Occipital lobe (tissue), 3 donors: ENCODE results near the gene CYP4F3. TPM values are rescaled to one million over a fixed set of nuclear protein-coding genes. Genes with fewer than 3 reads are reported as not detected.
"Not testable (repeated sequence)": the region's sequence is repeated elsewhere in the genome, so short reads cannot be mapped to it uniquely, and the experiment has no call there.

Experiments
- DNase-seq: peaks from one replicate; lab custom pipeline; 2025; lab: John Stamatoyannopoulos, UW
- small RNA-seq: library from RNA; depleted of rRNA; stranded (forward); fragments of <200 nt; gene quantifications from one replicate; pipeline ENCODE3, GENCODE V24; 2014
- total RNA-seq: library from RNA; depleted of rRNA; stranded (reverse); fragments of >200 nt; gene quantifications from one replicate; pipeline ENCODE4 v1.2.3, GENCODE V29; 2014

CYP4F3 gene
- total RNA-seq, 1 donor from 2014 or later, result 0.16 TPM

- DNase-seq, result no peak
Observed at GRCh38 chr19:15669891-15670290, 29.2 kb downstream of the CYP4F3 start.

DNA sequence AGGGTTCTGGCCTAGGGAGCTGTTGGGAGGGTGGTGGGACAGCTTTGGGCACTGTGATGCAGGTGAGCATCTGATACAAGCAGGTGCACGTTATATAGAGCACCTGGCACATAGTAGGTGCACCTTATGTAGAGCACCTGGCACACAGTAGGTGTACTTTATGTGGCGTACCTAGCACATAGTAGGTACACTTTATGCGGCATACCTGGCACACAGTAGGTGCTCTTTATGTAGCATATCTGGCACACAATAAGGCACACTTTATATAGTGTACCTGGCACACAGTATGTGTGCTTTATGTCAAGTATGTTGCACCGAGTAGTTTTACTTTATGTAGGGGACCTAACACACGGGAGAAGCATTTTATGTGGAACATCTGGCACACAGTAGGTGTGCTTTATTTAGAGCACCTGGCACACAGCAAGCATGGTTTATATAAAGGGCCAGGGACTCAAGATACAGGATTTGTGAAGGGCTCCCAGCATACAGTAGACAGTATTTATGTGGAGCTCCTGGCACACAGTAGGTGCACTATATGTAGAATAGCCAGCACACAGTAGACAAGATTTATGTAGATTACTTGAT, 30.6 kb downstream of the CYP4F3 start:
- no peak for DNase-seq

DNA sequence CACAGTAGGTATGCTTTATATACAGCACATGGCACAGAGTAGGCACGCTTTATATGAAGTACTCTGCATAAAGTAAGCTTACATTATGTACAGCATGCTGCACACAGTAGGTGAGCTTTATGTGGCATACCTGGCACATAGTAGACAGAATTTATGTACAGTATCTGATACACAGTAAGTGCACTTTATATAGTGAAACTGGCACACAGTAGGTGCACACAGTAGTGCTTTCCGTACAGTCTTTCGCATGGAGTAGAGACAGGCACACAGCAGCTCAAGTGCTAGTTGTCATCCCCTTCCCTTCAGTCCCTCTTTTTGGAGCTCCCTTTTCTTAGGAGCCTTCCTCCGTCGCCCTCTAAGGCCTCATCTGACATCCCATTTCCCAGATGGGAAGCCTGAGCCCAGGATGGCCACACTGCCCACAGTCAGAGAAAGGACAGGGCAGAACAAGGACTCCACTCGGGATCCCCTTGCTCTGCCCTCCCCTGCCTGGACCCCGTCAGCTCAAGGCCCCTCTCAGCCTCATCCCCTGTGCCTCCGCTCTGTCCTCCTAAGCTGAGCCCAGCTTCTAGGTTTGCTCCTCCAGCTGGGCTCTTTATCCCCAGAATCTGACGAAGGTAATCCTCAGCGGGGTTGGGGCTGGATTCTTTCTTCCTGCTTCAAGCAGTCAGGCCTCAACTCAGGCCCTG, 31.3 kb downstream of the CYP4F3 start:
- DNase-seq, result no peak

- DNase-seq, result no peak
Observed at GRCh38 chr19:15672580-15673175, 32.0 kb downstream of the CYP4F3 start, which contains the start of gene CYP4F12. Gene CYP4F12, plus strand, starts transcription at chr19:15673087. Its CDS starts 443 bp downstream, at chr19:15673530.

GRCh38 chr19:15673176-15673654, 32.5 kb downstream of the CYP4F3 start:
- DNase-seq, result no peak

GRCh38 chr19:15675560-15675959, 34.9 kb downstream of the CYP4F3 start:
- no peak for DNase-seq

DNA sequence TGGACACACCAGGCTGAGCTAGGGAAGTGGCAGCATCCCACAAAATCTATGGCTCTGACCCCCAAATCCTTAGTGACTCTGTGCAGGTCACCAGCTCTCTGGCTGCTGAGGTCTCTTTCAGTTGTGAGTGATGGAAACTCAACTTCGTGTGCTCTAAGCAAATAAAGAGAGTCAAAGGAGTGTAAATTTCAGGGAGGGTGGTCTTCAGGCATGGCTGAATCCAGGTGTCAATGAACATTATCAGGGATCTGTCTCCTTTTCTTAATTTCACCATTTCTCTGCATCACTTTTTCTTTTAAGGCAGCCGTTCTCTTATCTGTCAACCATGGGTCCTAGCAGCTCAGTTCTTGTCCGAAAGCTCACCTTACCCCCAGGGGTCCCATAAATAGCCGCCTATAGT, 38.4 kb downstream of the CYP4F3 start:
- DNase-seq, result no peak

GRCh38 chr19:15679865-15680264, 39.2 kb downstream of the CYP4F3 start:
- not testable (repeated sequence) for DNase-seq

DNA sequence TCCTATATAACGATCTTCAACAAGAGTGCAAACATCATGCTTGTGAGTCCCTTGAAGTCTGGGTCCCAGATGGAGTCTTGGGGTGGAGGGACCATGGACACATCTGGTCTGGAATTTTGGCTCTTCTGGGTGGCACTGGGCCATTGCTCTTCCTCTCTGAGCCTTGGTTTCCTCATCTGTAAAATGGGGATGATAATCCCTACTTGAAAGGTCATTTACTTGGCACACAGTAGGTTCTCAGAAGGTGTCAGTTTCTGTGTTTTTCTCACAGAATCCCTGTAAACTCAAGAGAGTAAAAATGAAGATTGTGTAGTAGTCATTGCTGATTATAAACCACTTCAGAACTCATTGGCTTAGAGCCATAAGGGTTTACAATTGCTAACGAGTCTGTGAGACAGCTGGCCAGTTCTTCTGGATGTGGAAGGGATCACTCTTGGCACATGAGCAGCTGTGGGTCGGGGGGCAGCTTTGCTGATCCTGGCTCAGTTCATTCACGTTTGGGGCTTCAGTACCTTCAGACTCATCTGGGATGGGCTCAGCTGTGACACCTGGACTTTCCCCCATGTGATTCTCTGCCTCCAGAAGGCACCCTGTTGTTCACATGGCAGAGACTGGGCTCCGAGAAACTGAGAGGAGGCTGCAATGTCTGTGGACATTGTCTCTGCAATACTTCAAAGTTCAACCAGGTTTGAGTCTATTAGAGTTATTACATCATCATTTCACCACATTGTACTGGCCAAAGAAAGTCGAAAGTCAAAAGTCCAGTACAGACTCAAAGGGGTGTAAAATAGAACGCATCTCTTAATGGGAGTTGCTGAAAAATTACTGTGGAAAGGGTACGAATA, 40.0 kb downstream of the CYP4F3 start:
- no peak for DNase-seq

DNA sequence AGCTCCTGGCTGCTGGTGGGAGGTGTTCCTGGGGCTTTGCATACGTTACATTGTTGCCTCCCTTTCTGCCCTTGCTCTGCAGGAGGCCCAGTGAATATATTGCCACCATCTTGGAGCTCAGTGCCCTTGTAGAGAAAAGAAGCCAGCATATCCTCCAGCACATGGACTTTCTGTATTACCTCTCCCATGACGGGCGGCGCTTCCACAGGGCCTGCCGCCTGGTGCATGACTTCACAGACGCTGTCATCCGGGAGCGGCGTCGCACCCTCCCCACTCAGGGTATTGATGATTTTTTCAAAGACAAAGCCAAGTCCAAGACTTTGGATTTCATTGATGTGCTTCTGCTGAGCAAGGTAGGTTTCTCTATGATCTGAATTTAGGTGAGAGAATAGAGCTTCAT, 42.7 kb downstream of the CYP4F3 start:
- no peak for DNase-seq

DNA sequence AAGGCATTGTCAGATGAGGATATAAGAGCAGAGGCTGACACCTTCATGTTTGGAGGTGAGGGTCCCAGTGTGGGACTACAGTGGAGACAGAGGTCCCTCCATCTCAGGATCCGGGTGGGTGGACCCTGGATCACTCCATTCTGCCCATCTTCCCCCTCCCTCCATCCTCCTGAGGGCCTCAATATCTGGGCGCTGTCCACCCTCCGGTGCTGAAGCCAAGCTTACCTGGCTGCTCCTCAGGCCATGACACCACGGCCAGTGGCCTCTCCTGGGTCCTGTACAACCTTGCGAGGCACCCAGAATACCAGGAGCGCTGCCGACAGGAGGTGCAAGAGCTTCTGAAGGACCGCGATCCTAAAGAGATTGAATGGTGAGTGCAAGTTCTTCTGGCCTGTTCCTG, 44.1 kb downstream of the CYP4F3 start:
- no peak for DNase-seq

GRCh38 chr19:15696654-15697194, 56.0 kb downstream of the CYP4F3 start:
- no peak for DNase-seq

DNA sequence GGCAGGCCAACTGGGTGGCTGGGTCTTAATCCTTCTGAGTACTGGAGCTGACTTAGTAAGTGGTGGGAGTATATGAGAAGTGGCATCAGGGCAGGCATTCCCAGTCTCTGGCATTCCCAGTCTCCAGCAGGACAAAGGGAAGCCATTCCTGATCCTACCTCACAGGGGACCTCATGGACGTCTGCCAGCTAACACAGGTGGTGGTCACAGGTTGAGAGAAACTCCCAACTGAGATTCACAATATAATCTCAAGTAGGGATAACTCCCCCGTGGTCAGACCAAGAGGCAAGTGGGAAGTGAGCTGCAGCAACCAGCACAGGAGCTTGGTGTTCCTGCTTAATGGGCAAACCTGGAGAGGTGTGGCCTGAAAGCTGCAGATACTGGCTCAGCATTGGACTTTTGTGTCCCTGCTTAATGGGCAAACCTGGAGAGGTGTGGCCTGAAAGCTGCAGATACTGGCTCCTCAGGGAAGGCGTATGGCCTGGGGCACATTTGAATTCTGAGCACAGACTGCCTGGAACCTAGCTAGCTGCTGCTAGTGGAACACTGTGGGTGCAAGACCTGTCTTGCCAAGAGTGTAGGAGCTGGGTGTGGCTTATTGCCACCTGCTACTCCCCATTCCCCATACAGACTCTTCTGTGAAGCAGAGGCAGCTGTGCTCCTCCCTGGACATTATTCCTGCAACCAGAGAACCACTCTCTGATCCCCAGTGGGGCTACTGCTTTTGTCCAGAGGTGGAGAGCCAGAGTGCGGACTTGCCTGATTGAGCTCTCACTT, 61.2 kb downstream of the CYP4F3 start:
- DNase-seq, result no peak

GRCh38 chr19:15702534-15702930, 61.8 kb downstream of the CYP4F3 start:
- DNase-seq, result no peak

Small RNA genes lying within 50 kb of the gene (small RNA-seq; reads per million reads assigned to genes)
- gene AD000091.1, result not detected

Other genes starting within 250 kb of the CYP4F3 start
- gene AKAP8L, start 221.9 kb upstream of the CYP4F3 start, total RNA-seq, result 59.6 TPM
- gene WIZ, start 190.9 kb upstream of the CYP4F3 start, total RNA-seq, result 11.1 TPM
- gene RASAL3, start 176.4 kb upstream of the CYP4F3 start, total RNA-seq, result 0.47 TPM
- not detected for gene PGLYRP2, start 161.4 kb upstream of the CYP4F3 start, total RNA-seq
- not detected for gene CYP4F22, start 132.4 kb upstream of the CYP4F3 start, total RNA-seq
- not detected for gene CYP4F8, start 25.7 kb upstream of the CYP4F3 start, total RNA-seq
- not detected for gene CYP4F12, start 32.2 kb downstream of the CYP4F3 start, total RNA-seq
- gene OR10H2, start 87.1 kb downstream of the CYP4F3 start, total RNA-seq, result not detected
- not detected for gene OR10H3, start 97.1 kb downstream of the CYP4F3 start, total RNA-seq
- not detected for gene OR10H5, start 146.8 kb downstream of the CYP4F3 start, total RNA-seq
- gene OR10H1, start 174.8 kb downstream of the CYP4F3 start, total RNA-seq, result not detected